ENCODE measurements around the gene MYH10.

The MYH10 gene

DNA sequence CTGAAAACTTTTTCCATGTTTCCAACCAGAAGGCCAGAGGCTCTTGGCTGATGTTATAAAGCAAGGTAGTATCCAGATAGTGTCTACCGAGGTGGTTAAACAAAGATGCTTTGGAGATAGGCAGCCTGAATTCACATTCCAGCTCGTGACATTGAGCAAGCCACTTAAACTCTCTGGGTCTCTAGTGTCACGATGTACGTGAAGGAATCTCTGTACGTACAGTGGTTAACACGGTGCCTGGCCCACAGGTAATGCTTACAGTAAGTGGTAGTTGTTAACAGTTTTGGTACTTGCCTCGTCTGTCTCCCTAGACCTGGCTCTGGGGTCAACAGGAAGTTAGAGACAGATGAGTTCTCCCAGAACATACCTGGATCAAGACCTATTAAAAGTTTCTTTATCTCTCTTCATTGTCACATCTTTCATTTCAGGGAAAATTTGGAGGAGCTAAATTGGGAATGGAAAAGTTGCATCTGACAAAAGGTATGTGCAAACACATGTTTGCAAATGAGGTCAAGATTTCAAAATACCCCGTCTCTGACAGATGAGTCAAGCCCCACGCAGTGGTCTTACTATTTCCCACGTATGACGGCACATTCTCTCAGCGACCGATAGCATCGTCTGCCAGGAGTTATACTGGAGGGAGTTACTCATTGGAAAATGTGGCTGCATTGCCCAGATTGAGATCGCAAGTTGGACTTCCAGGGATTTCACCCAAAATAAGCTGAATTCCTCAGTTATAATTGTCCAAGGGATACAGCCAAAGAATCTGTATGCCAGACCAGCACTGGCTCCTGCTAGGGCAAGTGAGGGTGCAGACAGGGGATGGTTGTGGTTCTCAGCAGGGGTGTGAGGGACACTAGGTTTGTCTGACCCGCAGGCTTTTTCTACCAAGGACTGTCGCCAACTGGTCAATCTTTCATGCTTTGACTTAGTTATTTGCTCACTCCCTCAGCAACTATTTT is 18.9 kb upstream of the MYH10 start:
- DNase-seq (ENCODE audit: insufficient read length, low spot score) (no peak), FAIRE-seq (peak; percentile 4)

DNA sequence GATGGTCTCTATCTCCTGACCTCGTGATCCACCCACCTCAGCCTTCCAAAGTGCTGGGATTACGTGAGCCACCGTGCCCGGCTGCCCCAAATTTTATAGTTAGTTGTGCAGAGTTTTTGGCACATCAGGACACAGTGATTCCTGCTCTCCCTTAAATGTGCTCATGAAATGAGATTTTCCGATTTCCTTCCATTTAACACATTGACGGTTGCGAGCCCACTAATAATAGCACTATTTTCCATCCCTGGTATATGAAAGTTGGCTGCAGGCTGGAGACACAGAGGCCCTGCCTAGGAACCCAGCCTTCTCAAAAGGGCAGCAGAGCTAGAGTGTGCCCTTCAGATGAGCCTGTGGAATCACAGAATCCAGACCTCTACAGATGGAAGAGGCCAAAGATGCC is 17.4 kb upstream of the MYH10 start:
- FAIRE-seq (no peak), DNase-seq (ENCODE audit: insufficient read length, low spot score) (no peak)

DNA sequence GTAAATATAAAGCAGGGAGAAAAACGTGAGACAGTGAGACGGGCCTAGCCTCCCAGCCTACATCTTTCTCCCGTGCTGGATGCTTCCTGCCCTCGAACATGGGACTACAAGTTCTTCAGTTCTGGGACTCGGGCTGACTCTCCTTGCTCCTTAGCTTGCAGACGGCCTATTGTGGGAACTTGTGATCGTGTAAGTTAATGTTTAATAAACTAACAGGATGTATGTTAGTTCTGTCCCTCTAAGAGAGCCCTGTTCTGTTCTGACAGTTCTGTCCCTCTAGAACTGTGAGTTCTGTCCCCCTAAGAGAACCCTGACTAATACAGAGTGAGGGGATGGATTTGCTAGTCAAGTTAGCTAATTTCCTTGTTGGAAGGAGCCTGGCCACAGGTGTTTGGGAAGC is 16.7 kb upstream of the MYH10 start:
- DNase-seq (ENCODE audit: insufficient read length, low spot score): no peak
- no peak for FAIRE-seq

DNA sequence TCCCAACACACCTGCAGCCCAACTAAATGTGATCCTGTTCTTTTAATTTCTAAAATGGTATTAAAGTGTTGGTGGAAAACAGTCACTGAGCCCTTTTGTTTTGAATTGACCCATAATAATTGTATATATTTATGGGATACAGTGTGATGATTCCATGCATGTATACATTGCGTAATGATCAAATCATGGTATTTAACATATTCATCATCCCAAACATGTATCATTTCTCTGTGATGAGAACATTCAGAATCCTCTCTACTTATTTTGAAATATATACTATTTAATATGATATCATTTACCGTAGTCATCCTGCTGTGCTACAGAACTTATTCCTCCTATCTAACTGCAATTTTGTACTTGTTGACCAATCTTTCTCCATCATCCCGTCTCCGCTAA is 14.0 kb upstream of the MYH10 start:
- FAIRE-seq: no peak
- no peak for DNase-seq (ENCODE audit: insufficient read length, low spot score)

DNA sequence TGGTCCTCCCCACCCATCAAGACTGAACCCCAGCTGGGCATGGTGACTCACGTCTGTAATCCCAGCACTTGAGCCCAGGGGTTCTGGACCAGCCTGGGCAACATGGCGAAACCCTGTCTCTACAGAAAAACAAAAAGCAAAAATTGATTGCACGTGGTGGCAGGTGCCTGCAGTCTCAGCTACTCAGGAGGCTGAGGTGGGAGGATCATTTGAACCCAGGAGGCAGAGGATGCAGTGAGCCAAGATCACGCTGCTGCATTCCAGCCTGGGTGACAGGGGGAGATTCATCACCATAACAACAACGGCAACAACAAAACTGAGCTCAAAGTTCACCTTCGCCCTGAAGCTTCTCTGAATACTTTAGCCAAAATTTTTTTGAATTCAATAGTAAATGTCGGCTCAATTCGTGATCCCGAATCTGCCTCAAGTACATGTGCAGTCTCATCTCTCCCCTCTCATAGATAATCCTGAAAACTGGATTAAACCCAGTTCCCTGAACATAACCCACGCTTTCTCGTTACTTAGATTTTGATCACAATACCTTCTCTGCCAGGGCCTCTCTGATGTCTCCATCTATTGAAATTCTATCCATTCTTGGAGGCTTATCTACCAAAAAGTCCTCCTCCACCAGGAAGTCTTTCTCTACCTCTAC is 13.5 kb upstream of the MYH10 start:
- DNase-seq (ENCODE audit: insufficient read length, low spot score) (no peak), FAIRE-seq (no peak)

DNA sequence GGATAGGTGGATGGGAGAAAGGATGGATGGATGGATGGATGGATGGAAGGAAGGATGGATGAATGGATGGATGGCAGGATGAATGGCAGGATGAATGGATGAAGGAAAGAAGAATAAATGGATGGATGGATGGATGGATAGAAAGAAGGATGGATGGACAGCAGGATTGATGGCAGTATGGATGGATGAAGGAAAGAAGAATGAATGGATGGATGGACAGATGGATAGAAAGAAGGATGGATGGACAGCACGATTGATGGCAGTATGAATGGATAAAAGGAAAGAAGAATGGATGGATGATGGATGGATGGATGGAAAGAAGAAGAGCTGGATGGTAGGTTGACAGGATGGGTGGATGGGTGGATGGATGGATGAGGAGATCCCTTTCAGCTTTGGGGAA is 9.2 kb upstream of the MYH10 start:
- DNase-seq (ENCODE audit: insufficient read length, low spot score) (no peak), FAIRE-seq (peak; percentile 85)

DNA sequence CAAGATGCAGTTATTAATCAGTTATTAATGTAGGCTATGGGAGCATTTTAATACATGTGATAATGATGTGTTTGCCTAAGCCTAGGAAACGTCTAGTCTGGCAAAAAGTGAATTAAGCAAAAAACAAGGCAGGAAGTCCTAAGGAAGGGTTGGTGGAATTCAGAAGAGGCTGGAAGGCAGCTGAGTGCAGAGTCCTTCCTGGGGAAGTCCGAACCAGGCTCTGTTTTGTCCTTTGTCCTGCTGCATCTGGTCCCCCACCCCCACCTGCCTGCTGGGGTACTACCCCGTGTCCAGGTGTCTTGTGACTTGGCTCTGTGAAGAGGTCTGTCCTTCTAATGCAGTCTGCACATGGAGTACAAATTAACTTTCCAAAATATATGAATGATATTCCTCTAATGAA is 1.5 kb upstream of the MYH10 start:
- no peak for DNase-seq (ENCODE audit: insufficient read length, low spot score)
- FAIRE-seq: no peak

DNA sequence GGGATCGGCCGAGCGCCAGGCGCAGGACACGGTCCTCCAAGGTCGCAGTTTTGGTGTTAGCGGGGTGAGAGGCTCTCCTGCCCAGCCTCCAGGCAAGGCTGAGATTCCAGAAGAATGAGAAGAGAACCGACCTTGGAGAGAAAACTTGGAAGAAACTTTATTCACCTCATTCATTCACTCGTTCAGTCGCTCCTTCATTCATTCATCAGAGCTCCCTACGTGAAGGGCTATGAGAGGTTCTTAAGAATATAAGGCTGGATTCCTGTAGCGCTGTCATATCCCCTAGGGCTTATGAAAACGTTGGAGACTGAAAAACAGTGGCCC is 991 bp upstream of the MYH10 start:
- FAIRE-seq (no peak), DNase-seq (ENCODE audit: insufficient read length, low spot score) (no peak)

DNA sequence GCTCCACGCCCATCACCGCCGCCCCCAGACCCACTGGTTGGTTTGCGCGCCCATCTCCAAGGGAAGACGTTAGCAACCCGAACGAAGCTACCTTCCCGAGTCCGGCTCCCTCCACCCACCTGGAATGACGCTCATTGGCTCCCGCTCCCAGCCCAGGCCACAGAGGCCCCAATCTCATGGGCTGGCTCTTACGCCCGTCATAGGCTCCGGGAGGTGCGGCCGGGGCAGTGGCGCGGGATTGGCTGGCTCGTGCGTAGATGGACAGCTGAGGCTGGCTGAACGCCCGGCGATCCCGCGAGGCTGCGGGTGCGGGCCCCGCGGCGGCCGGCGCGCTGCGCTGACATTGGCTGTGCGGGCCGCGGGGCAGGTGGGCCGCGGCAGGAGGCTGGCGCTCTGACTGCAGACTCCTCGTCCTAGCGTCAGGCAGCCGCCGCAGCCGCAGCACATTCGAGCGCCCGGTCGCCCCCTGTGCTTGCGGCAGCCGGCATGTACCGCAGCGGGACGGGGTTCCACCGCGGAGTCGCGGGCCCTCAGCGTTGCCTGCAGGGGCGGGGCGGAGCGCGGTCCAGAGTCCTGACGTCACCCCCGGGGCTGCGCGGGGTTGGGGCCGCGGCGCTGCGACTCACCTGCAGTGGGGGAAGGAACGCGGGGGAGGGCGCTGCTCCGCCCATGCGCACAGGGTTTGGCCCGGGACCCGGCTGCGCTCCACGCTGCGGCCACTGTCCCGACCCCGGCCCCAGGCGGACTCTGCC is 453 bp upstream of the MYH10 start:
- peak; percentile 100 for DNase-seq (ENCODE audit: insufficient read length, low spot score)
- peak; percentile 99 for FAIRE-seq

DNA sequence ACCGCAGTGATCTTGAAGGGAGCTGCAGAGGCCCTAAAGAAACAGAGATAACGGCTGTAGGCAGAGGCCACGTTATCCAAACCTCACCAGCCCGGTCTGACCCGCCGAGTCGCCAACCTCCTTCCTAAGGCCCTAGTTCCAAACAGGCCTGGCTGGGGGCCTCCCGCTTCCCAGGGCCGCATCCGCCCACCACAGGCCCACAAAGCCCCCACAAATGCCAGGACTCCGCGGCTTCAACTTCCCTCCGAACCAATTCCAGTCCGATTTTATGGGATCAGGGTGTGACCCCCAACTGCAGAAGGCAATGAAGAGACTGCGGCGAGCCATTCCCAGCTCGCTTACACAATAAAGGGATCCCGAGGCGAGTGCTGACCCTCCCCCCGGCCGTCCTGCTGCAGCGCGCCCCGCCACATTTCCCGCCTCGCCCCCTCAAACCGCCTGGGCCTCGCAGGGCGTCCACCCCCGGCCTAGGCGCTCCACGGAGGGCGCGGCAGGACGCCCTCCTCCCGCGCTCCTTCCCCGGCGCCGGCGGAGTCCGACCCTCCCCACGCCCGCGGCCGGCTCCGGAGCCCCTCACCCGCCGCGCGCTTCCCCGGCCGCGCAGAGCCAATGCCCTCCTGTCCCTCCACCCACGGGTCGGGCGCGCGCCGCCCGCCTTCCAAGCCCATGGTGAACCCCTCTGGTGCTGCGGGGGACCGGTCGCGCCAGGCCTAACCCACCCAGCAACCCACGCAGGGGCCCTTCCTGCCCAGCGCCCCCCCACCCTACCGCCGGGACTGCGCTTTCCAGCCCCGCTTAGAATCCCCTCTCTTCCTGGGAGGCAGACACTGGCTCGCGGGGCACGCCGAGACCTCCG is 926 bp downstream of the MYH10 start:
- DNase-seq (ENCODE audit: insufficient read length, low spot score) (peak; percentile 32), FAIRE-seq (peak; percentile 4)

DNA sequence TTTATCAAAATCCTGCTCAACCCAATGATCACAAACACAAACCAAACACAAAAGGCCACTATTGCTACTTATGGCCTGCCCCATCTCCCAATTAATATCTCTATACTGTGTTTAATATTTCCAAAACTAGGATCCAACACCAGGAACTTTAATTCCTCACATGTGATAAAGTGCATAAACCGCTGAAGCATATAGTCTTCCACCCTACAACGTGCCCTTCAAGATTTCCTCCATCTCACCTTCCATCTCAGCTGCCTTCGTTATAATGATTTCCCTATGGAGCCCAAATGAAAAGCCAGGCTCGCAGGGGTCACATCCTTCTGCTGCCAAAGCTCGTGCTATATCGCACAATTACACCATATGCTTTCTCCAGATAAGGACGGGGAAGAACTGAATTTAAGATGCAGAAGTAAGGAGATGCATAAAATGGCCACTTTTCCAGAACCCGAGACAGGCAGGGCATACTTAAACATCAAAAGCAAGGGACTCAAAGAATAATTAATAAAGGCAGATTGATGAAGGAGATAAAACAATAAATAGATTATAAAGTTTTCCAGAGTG is 1.8 kb downstream of the MYH10 start:
- DNase-seq (ENCODE audit: insufficient read length, low spot score): no peak
- no peak for FAIRE-seq

DNA sequence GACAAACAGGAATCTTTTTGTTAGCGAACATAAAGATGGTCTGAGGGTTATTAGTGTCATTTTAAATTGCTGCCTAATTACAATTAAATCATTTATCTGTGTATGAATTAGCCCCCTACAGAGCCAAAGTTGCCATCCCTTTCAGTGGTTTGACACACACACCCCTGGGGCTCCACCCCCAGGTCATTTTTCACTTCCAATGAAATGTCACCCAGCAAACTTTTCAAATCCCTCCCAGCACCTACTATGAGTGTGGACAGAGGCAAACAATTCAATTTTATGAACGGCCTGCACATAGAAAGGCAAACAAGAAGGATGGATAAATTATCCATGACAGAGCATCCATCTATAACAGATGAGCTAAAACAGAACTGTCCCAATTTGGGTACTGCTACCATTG is 2.4 kb downstream of the MYH10 start:
- FAIRE-seq: no peak
- DNase-seq (ENCODE audit: insufficient read length, low spot score): peak; percentile 26

DNA sequence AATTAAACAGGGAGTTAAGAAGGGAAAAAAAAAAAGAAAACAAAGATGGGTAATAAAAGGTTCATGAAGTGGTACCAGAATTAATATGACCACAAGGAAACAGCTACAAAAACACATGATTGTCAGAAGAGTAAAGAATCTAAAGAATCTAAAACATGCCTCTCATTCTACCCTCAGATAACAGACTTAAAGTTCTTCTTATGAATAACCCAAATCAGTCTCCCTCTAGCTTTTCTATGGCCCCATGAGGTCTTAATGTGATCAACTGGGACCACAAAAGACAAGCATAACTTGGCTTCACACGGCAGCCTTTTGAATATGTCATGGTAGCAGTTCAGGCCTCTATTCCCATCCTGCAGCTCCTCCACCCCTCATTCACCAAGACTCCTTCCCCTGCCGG is 6.9 kb downstream of the MYH10 start:
- DNase-seq (ENCODE audit: insufficient read length, low spot score): no peak
- FAIRE-seq: no peak

DNA sequence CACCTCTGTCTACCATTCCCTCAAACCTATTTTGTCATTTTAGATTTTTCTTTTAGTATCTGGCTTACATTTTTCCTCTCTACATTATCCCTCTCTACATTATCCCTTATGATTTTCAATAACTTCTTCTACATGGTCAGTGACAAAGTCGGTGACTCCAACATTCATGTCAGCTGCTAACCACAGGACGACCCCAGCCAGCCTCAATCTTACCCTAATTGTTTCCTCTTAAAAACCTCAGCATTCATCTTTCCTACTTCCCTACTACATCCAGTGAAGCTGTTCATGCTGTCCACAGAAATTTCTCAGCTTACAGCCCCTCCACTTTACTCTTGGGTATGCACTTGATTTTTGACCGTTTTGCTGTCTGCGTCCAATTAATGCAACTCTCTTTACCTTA is 8.3 kb downstream of the MYH10 start:
- DNase-seq (ENCODE audit: insufficient read length, low spot score) (no peak), FAIRE-seq (no peak)

DNA sequence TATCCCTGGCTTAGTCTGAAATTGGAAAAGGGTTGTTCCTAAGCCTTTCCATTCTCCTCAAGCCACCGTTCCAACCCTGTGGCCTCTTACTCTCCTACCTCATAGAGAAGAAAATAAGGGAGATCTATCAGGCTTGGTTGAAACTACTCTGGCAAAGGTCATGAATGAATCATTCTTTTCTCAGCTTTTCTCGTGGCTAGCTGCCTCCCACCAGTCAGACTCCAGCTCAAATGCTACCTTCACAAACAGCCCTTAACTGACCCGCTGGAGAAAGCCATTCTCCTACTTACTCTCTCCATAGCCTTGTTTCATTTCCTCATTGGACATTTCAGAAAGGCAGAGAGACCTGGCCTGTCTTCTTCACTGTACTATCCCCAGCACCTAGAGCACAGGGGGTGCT is 8.9 kb downstream of the MYH10 start:
- peak; percentile 4 for FAIRE-seq
- no peak for DNase-seq (ENCODE audit: insufficient read length, low spot score)

DNA sequence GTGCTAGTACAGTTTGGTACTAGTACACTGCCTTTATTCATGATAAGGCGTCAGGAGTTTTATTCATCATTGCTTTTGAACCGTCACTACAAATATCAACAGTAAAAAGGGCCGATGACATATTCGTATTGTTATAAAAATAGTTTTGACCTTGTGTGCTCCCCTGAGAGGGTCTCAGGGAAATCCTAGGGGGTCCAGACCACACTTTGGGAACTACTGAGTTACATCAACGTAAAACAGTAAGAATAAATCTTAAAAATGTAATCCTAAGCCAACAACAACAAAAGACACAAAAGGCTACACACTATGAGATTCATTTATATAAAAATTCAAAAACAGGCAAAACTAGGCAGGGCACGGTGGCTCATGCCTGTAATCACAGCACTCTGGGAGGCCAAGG is 11.2 kb downstream of the MYH10 start:
- DNase-seq (ENCODE audit: insufficient read length, low spot score) (no peak), FAIRE-seq (no peak)

DNA sequence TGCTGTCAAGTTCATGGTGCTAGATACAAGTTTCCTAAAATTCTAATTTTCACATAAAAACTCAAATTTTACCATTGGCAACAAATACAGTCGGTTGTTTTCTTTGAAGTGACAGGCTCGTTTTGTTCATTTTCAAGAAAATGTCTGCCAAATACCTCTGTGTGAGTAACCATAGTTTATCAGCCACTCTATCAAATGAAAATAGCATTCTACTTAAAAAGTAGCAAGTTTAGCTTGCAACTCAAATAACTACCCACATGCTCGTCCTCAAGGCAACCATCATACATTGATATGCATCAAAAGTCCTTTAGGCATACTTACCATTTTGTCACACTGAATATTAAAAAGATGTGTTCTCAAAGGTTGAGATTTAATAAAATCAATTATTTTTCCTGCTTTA is 11.7 kb downstream of the MYH10 start:
- DNase-seq (ENCODE audit: insufficient read length, low spot score) (no peak), FAIRE-seq (peak; percentile 13)

DNA sequence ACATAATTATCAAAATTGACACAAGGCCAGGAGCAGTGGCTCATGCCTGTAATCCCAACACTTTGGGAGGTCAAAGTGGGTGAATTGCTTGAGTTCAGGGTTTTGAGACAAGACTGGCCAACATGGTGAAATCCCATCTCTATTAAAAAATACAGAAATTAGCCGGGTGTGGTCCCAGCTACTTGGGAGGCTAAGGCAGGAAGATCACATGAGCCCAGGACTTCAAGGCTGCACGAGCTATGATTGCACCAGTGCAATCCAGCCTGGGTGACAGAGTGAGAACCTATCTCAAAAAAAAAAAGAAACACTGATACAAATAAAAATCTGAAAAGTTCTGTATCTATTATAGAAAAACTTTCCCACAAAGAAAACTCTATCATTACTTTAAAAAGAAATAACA is 15.5 kb downstream of the MYH10 start:
- no peak for FAIRE-seq

DNA sequence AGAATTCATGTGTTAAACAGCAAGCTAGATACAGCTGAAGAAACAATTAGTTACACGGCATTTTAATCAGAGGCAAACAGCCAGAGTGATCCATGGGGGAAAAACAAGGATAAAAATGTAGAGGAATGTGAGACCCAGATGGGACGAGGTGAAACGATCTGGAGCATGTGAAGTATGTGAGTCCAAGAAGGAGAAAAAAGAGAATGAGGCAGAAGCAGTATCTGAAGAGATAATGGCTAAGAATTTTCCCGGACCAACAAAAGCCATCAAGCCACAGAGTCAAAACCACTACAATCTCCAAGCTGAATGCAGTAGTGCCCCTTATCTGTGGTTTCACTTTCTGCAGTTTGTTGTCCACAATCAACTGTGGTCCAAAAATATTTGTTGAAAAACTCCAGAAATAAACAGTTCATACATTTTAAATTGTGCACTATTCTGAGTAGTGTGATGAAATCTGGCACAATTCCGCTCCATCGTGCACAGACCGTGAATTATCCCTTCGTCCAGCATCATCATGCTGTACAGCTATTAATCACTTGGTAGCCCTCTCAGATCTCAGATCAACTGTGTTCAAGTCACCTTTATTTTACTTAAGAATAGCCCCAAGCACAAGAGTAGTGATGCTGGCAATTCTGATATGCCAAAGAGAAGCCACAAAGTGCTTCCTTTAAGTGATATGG is 18.8 kb downstream of the MYH10 start:
- DNase-seq (ENCODE audit: insufficient read length, low spot score) (no peak), FAIRE-seq (no peak)

More for the DNA sequence above, 15.5 kb downstream of the MYH10 start:
- DNase-seq (ENCODE audit: insufficient read length, low spot score): no peak

DNA sequence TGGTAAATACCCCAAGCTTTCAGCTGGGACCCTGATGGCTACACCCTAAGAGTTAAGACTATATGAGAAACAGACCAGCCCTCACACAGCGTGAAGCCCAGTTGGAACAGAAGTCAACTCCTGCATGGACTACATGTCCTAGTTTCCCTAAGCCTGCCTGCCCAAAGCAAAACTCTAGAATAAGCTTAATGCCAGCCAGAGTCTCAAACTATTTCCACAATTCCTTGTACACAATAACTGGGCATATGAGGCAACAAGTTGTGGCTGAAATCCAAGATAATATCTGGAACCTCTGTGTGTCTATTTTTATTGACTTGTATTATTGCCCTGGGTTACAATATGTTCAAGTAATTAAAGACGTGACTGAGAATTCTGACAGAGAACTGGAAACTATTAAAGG is 19.4 kb downstream of the MYH10 start:
- no peak for FAIRE-seq
- DNase-seq (ENCODE audit: insufficient read length, low spot score): no peak
